ENCODE data around the gene ARL13A.
"Not testable (repeated sequence)": the region's sequence is repeated elsewhere in the genome, so short reads cannot be mapped to it uniquely, and the experiment has no call there.

Gene ARL13A

GRCh38 chrX:100969408-100969807 lies at the start of gene ARL13A:
TSS of gene ARL13A (plus strand) at chrX:100969708. CDS start at chrX:100973690, 3,982 bp downstream.
- no peak for DNase-seq (ENCODE audit: low read depth in 2 of 2)

DNA sequence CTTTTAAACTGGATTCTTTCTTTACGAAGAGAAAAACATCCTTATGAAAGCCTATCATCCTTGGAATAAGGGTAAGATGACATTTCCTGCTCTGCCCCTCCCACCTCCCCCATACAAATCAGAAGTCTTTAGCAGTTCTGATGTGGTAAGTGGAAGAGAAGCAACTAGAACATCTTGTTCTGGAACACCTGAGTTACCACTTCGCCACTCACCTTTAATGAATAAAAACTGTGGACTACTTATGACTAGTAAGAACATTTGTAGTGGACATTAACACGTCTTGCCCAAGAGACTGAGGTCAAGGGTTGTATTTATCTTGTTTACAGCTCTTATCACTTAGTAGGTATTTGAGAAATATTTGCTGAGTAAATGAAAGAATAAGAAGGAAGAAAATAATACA lies 45.1 kb upstream of the ARL13A start:
- DNase-seq (ENCODE audit: low read depth in 2 of 2), result no peak

DNA sequence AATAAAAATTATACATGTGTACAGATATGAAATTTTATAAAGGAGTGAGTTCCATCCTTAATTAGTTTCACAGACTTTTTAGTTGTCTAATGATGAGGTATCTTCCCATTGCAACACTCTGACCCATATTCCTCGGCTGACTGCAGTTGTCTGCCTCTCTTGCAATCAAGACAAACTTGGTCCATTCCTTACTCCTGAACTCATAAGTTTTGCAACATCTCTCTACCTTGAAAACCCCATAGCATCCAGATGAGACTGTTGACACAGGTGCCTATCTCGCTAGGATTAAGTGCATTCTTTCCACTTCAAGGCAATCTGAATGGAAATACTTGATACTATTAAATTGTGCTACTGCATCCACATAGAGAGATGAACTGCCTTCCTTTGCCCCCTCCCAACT lies 43.1 kb upstream of the ARL13A start:
- no peak for DNase-seq (ENCODE audit: low read depth in 2 of 2)

GRCh38 chrX:100928660-100929613 lies 40.6 kb upstream of the ARL13A start, which contains the start of gene XKRX:
TSS of gene XKRX (minus strand) at chrX:100928917. CDS start at chrX:100928304, 613 bp downstream.
- peak in 1 of 2 donors; percentile 19 for DNase-seq (ENCODE audit: low read depth in 2 of 2)

GRCh38 chrX:100931218-100931924 lies 38.1 kb upstream of the ARL13A start:
- no peak for DNase-seq (ENCODE audit: low read depth in 2 of 2)

GRCh38 chrX:100931925-100932285 lies 37.6 kb upstream of the ARL13A start:
- DNase-seq (ENCODE audit: low read depth in 2 of 2), result no peak

DNA sequence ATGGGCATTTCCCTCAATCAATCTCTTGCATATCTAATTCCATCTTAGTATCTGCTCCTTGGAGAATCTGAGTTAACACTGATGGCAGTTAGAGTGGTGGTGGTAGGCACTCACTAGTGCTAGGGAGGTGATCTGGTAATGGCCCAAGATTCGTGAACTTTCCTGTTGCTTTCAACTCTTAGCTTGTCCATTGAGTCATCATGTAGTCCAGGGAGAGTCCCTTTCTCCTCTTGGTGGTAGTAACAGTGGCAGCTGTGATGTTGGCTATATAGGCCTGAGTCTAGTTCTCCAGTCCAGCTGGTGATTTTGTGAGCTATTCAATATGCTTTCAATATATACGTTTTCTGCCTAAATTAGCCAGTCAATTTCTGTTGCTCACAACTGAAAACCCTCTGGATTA lies 33.7 kb upstream of the ARL13A start:
- DNase-seq (ENCODE audit: low read depth in 2 of 2), result no peak

DNA sequence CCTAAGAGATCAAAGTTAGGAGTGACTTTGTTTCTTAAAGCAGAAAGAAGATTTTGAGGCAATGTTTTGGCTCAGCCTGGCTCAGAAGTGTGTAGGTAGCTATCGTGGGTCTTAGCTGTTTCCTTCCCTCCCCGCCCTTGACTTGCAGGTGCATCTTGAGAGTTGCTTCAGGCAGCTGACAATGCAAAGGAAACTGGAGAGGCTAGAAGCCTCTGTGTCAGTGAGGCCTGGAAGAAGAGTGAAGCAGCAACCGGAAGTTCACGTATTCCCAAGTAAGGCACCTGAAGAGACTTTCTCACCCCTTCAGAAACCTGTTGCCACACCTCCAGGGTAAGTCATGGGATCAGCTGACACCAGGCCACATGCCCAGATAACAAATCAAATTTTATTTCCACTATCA lies 30.2 kb upstream of the ARL13A start:
- DNase-seq (ENCODE audit: low read depth in 2 of 2), result no peak

DNA sequence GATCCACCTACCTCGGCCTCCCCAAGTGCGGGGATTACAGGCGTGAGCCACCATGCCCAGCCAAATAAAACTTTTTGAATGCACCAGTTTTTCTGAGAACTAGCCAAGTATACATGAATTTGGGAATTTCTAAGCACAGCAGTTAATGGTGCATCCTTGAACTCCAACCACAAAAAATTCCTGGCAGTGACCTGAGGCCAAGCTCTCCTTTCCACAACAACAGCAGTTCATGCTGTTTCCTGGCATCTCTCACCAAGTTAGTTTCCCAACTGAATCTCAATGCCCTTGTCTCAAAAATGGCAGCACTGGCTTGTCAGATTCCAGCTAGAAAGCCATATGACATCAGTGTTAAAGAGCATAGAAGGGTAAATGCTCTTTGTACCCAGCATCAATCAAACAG lies 24.9 kb upstream of the ARL13A start:
- no peak for DNase-seq (ENCODE audit: low read depth in 2 of 2)

DNA sequence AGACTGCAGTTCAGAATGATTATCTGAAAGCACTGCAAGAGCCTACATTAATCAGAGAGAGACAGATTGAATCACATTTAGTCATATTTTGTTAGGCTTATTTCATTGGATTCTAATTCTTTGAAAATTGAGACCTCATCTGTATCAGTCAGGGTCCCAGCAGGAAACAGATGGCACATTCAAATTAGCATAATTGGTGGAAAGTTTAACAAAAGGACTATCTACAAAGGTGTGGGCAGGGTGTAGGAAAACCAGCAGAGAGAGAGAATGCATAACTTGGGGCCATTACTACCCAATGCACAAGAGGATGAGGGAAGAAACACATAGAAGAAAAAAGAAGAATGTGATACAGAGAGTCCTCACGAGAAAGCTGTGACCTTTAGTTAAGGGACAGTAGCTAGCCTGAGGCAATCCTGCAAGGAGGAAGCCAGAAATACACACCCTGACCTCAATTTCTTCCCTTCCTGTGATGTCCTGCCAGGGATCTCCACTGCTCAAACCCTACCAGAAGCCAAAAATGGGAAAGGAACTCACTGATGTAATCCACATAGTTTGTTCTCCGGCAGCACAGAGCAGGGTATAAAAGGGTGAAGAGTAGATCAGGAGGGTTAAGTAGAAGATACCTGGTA lies 23.1 kb upstream of the ARL13A start:
- DNase-seq (ENCODE audit: low read depth in 2 of 2), result no peak

DNA sequence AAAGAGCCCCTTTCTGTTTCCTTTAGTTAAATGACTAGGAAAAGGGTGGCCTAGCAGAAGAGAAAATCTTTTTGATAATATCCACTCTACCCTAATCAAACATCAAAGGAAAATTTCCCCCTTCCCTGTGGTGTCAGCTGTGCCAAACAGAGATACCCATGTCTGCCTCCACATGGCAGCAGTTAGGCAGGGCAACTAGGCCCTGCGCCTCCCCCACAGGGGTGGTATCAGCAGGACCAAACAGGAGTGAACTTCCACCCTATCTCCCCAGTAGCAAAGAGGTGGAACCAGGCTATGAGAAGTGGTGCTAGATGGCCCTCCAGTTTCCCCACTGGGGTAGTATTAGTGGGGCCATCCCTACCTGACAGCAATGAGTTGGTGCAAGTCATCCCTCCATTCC lies 21.0 kb upstream of the ARL13A start:
- no peak for DNase-seq (ENCODE audit: low read depth in 2 of 2)

DNA sequence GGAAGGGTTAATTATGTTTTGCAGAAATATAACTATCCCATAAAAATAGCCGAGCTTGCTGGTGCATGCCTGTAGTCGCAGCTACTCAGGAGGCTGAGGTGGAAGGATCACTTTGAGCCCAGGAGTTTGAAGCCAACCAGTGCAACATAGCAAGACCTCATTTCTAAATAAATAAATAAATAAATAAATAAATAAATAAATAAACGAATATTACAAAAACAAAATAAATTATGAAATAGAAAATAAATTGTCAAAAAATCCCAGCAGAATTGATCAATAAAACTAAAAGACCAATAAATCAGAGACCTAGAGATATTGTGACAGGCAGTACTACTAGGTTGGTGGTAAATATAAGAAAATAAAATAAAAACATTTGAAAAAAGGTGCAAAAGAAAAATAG lies 6.7 kb upstream of the ARL13A start:
- no peak for DNase-seq (ENCODE audit: low read depth in 2 of 2)

DNA sequence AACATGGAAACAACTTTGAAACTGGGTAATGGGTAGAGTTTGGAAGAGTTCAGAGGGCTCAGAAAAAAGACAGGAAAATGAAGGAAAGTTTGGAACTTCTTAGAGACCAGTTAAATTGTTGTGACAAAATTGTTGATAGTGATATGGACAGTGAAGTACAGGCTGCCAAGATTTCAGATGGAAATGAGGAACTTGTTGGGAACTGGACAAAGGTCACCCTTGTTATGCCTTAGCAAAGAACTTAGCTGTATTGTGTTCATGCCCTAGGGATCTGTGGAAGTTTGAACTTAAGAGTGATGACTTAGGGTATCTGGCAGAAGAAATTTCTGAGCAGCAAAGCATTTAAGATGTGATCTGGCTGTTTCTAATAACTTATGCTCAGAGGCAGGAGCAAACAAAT lies 5.1 kb upstream of the ARL13A start:
- DNase-seq (ENCODE audit: low read depth in 2 of 2), result no peak

DNA sequence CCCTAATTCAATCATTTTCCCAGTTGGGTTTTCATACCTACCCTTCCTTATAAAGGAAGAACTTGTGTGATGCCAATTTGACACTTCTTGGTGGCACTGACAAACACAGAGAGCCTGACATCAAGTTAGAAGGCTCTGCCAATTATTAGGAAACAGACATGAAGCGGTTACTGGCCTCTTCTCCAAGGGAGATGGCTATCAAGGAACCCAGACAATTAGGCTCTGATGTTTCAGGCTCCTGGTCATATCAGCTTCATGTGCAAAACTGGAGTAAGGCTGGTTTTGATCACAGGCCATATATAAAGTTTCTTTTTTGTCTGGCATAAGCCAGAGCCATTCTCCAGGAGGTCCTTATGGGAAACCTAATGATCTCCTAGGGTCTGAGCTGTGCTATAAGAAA lies 428 bp downstream of the ARL13A start:
- no peak for DNase-seq (ENCODE audit: low read depth in 2 of 2)

DNA sequence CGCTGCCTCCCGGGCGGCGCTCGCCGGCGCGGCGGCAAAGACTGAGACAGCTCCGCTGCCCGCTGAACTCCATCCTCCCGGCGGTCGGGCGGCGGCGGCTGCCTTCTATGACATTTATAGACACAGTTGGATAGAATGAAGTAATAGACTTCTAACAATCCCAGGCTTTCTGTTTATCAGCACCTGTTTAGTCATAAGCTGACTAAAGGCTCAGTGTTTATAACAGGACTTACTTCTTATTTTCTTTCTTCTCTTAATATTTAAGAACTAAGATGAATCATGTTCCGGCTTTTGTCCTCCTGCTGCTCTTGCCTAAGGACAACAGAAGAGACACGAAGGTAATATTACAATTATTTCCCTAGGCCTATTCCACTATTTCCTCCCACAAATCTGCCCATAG lies 3.9 kb downstream of the ARL13A start:
- DNase-seq (ENCODE audit: low read depth in 2 of 2), result no peak

GRCh38 chrX:100975212-100975611 lies 5.7 kb downstream of the ARL13A start:
- DNase-seq (ENCODE audit: low read depth in 2 of 2), result no peak

GRCh38 chrX:100976211-100976610 lies 6.7 kb downstream of the ARL13A start:
- DNase-seq (ENCODE audit: low read depth in 2 of 2), result no peak

DNA sequence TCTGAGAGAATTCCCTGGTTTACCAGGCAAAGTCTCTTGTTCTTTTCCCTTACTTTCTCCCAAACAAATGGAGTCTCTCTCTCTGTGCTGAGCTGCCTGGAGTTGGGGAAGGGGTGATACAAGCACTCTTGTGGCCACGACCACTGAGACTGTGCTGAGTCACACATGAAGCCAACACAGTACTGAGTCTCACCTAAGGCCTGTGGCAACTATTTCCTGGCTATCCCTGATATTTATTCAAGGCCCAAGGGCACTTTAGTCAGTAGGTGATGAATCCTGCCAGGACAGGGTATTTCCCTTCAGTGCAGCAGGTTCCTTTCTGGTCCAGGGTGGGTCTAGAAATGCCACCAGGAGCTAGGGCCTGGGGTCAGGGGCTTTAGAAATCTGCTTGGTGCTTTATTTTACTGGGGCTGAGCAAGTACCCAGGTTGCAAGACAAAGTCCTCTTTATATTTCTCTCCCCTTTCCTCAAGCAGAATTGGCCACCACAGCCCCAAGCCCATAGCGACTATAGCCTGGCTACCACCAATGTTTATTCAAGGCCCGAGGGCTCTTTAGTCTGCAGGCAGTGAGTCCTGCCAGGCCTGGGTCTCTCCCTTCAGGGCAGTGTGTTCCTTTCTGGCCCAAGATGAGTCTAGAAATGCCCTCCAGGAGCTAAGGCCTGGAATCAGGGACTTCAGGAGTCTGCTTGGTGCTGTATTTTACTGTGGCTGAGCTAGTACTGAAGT lies 10.5 kb downstream of the ARL13A start:
- no peak for DNase-seq (ENCODE audit: low read depth in 2 of 2)

DNA sequence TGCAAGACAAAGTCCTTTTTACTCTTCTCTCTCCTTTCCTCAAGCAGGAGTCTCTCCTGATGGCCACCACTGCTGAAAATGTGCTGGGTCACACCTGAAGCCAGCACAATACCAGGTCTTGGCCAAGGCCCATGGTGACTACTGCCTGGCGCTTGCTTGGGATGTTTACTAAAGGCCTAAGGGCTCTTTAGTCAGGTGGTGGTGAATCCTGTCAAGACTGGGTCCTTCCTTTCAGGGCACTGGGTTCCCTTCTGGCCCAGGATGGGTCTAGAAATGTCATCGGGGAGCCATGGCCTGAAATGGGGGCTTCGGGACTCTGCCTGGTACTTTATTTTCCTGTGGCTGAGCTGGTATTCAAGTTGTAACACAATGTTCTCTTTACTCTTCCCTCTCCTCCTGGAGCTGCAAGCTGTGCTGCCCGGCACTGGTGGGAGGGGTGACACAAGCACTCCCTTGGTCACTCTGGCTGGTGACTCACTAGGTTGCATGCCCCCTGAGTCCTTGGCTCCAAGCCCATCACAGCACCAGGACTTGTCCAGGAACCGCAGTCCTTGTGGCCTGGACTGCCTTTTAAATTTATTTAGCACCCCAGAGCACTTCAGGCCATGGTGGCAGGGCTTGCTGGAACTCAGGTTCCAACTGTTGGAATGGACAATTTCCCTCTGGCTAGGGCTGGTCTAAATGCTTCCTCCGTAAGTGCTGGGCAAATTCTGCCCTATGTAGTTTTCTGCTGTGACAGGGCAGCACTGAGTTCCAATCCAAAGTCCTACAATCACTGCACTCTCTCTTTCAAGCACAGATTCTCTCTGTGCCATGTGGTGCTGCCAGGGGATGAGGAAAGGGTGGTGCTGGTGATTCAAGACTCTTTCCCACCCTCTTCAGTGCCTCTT lies 11.3 kb downstream of the ARL13A start:
- DNase-seq (ENCODE audit: low read depth in 2 of 2), result no peak

DNA sequence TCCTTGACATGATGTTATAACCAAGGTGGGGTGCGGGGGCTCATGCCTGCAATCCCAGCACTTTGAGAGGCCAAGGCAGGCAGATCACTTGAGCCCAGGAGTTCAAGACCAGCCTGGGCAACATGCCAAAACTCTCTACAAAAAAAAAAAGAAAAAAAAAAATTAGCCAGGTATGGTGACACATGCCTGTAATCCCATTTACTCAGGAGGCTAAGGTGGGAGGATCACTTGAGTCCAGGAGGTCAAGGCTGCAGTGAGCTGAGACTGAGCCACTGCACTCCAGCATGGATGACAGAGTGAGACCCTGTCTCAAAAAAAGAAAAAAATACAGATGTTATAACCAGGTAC lies 12.0 kb downstream of the ARL13A start:
- DNase-seq (ENCODE audit: low read depth in 2 of 2), result not testable (repeated sequence)

- DNase-seq (ENCODE audit: low read depth in 2 of 2), result no peak
Observed at GRCh38 chrX:100984818-100985217, 15.3 kb downstream of the ARL13A start.
